Astrocyte of the cerebellum (primary cell): Measurements from ENCODE around the gene ZBTB8A.

Source experiments
- DNase-seq: peaks from one replicate; pipeline ENCODE4 v3.0.0-alpha.2; 2011; ENCODE audit warnings: low read depth
- H3K4me3 ChIP-seq: 2 replicates; pipeline ENCODE4 v1.5.1; 2011; ENCODE audit warnings: mild to moderate bottlenecking, low read depth, low read length, moderate library complexity
- CTCF ChIP-seq: IDR thresholded peaks from 2 replicates; pipeline ENCODE4 v1.5.1; 2012; ENCODE audit warnings: low read length, low read depth, moderate library complexity, mild to moderate bottlenecking; ENCODE audit errors: missing control alignments
- in situ Hi-C: cut with HindIII; loops from 2 replicates; pipeline ENCODE4 v1.10.0; 2017; ENCODE audit warnings: low sequenced_read_pairs

The ZBTB8A gene

DNA sequence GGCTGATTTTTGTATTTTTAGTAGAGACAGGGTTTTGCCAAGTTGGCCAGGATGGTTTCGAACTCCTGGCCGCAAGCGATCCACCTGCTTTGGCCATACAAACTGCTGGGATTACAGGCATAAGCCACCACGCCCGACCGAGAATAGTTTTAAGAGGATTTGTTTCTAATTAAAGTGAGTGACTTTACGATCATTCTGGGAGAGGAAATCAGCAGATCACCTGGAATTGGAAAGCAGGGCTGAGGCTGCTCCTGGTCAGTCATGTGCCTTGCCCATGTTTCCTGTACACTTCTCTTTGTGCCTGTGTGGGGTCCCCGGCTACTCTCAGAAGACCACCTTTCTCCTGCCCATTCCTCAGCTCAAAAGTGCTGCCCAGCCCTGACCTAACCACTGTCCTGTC, 40.5 kb upstream of the ZBTB8A start:
- in situ Hi-C loops: loop anchor here (5.0 kb wide), 1 partner anchor 106 kb away; the partner anchor contains the start of gene BSDC1
- no peak for TF ChIP-seq CTCF
- H3K4me3 ChIP-seq: no peak overlapping the region
- no peak for DNase-seq

DNA sequence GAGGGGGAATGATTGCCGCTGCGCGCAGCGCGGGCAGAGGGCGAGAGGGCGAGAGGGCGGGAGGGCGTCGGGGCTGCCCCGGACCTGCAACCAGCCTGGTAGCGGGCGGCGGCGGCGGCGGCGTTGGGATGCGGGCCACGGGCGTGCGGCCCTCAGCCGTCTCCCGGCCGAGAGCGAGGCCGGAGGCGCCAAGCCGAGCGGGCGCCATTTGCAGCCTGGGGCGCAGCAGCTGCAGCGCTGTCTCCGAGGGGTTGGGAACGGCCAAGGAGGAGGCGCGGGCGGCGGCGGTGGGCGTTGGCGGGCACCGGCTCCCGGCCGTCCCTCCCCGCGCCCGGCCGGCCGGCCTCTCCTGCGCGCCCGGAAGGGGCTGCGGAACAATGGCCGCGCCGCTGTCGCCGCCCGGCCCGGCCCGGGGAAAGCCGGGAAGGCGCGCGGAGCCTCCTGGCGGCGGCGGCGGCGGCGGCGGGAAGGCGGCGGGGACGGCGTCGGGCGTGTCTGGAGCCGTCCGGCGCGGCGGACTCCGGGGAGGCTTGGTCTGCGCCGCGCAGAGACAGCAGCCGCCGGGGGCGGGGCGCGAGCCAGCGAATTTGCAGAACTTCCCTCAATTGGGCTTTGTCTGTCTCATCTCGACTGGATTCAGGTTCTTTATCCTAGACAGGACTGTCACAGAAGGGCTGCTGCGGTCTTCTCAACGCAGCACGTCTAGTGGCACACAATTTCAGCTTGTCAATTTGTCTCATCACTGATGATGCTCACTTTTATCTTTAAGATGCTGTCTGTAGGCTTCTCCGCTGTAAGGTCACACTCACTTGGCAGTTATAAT, 38.6 kb upstream of the ZBTB8A start:
- no peak for TF ChIP-seq CTCF
- DNase-seq: no peak
- in situ Hi-C loops: no loop called here
- peak overlapping the region; percentile 47 for H3K4me3 ChIP-seq

- in situ Hi-C loops: no loop called here
- no peak overlapping the region for H3K4me3 ChIP-seq
- TF ChIP-seq CTCF: no peak
- DNase-seq: no peak
Measured at GRCh38 chr1:32501865-32502264, 37.4 kb upstream of the ZBTB8A start.

GRCh38 chr1:32503153-32503552, 36.1 kb upstream of the ZBTB8A start:
- TF ChIP-seq CTCF: no peak
- no peak overlapping the region for H3K4me3 ChIP-seq
- no peak for DNase-seq
- in situ Hi-C loops: no loop called here

GRCh38 chr1:32507021-32507420, 32.2 kb upstream of the ZBTB8A start:
- in situ Hi-C loops: no loop called here
- no peak for TF ChIP-seq CTCF
- DNase-seq: no peak
- H3K4me3 ChIP-seq: no peak overlapping the region

GRCh38 chr1:32508761-32509160, 30.5 kb upstream of the ZBTB8A start:
- in situ Hi-C loops: no loop called here
- no peak for TF ChIP-seq CTCF
- no peak overlapping the region for H3K4me3 ChIP-seq
- no peak for DNase-seq

DNA sequence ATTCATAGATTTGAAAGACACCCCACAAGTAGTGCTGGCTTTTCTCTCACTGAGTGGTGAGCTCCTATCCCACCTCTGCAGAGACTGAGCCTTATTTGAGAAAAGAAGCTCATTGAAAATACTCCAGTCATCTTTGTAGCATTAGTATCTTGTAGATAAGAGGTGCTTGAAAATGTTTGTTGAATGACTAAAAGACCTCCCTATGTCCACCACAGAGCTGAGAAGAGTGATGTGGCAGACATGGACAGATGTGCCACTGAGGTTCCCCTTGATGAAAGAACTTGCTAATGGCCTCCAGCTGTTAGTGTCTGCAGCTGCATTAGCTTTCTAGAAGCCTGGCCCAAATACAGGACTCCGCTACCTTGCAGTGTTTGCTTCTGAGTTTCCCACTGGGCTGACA, 29.3 kb upstream of the ZBTB8A start:
- DNase-seq: no peak

More for the DNA sequence above, 29.3 kb upstream of the ZBTB8A start:
- TF ChIP-seq CTCF: no peak
- in situ Hi-C loops: no loop called here
- H3K4me3 ChIP-seq: no peak overlapping the region
